ENCODE results near the gene SH3GL3. TPM values are rescaled to one million over a fixed set of nuclear protein-coding genes. Genes with fewer than 3 reads are reported as not detected.

The SH3GL3 gene
- total RNA-seq, 1 donor from 2014 or later: not detected

- Mint-ChIP-seq H3K4me1 (ENCODE audit: low read depth) (no peaks in the 10 kb centered on the region), H3K9me3 (ENCODE audit: low read depth) (no peaks in the 10 kb centered on the region), H3K36me3 (ENCODE audit: low read depth) (no peaks in the 10 kb centered on the region), H3K27me3 (ENCODE audit: low read depth) (peaks cover 2% of the 10 kb centered on the region), H3K4me3 (ENCODE audit: unreplicated experiment) (no peak overlapping the region), H3K27ac (ENCODE audit: unreplicated experiment) (no peak overlapping the region)
- no peak for TF ChIP-seq CTCF (IDR thresholded peaks at IDR 0.05)
- DNase-seq (ENCODE audit: low spot score): no peak
Observed at GRCh38 chr15:83585601-83586335, 138.6 kb downstream of the SH3GL3 start.

- H3K4me1 Mint-ChIP-seq (ENCODE audit: low read depth): no peaks in the 10 kb centered on the region
- H3K27ac Mint-ChIP-seq (ENCODE audit: unreplicated experiment): no peak overlapping the region
- H3K36me3 Mint-ChIP-seq (ENCODE audit: low read depth): no peaks in the 10 kb centered on the region
- H3K4me3 Mint-ChIP-seq (ENCODE audit: unreplicated experiment): no peak overlapping the region
- no peaks in the 10 kb centered on the region for H3K9me3 Mint-ChIP-seq (ENCODE audit: low read depth)
- no peak for DNase-seq (ENCODE audit: low spot score)
- H3K27me3 Mint-ChIP-seq (ENCODE audit: low read depth): peaks cover 2% of the 10 kb centered on the region
- no peak for TF ChIP-seq CTCF (IDR thresholded peaks at IDR 0.05)
Observed at GRCh38 chr15:83587091-83587490, 139.9 kb downstream of the SH3GL3 start.

- H3K4me3 Mint-ChIP-seq (ENCODE audit: unreplicated experiment): no peak overlapping the region
- no peaks in the 10 kb centered on the region for H3K4me1 Mint-ChIP-seq (ENCODE audit: low read depth)
- H3K36me3 Mint-ChIP-seq (ENCODE audit: low read depth): no peaks in the 10 kb centered on the region
- no peak overlapping the region for H3K27ac Mint-ChIP-seq (ENCODE audit: unreplicated experiment)
- H3K27me3 Mint-ChIP-seq (ENCODE audit: low read depth): peaks cover 2% of the 10 kb centered on the region
- no peaks in the 10 kb centered on the region for H3K9me3 Mint-ChIP-seq (ENCODE audit: low read depth)
- TF ChIP-seq CTCF (IDR thresholded peaks at IDR 0.05): no peak
- DNase-seq (ENCODE audit: low spot score): no peak
Observed at GRCh38 chr15:83588441-83588840, 141.3 kb downstream of the SH3GL3 start.

- Mint-ChIP-seq H3K4me1 (ENCODE audit: low read depth) (no peaks in the 10 kb centered on the region), H3K27ac (ENCODE audit: unreplicated experiment) (no peak overlapping the region), H3K36me3 (ENCODE audit: low read depth) (no peaks in the 10 kb centered on the region), H3K4me3 (ENCODE audit: unreplicated experiment) (no peak overlapping the region), H3K9me3 (ENCODE audit: low read depth) (no peaks in the 10 kb centered on the region), H3K27me3 (ENCODE audit: low read depth) (no peaks in the 10 kb centered on the region)
- DNase-seq (ENCODE audit: low spot score): no peak
- no peak for TF ChIP-seq CTCF (IDR thresholded peaks at IDR 0.05)
Observed at GRCh38 chr15:83592370-83593040, 145.4 kb downstream of the SH3GL3 start.

- Mint-ChIP-seq H3K27ac (ENCODE audit: unreplicated experiment) (no peak overlapping the region), H3K27me3 (ENCODE audit: low read depth) (no peaks in the 10 kb centered on the region), H3K4me3 (ENCODE audit: unreplicated experiment) (no peak overlapping the region), H3K4me1 (ENCODE audit: low read depth) (no peaks in the 10 kb centered on the region), H3K9me3 (ENCODE audit: low read depth) (peaks cover 12% of the 10 kb centered on the region), H3K36me3 (ENCODE audit: low read depth) (no peaks in the 10 kb centered on the region)
- no peak for DNase-seq (ENCODE audit: low spot score)
- TF ChIP-seq CTCF (IDR thresholded peaks at IDR 0.05): no peak
Observed at GRCh38 chr15:83595191-83595590, 148.1 kb downstream of the SH3GL3 start.

All from chondrocyte (in vitro differentiated cells).